Measurements from ENCODE around the gene TEC. TPM values are rescaled to one million over a fixed set of nuclear protein-coding genes. Genes with fewer than 3 reads are reported as not detected.

Gene TEC
- total and polyA plus RNA-seq, 2 of the 8 experiments (the other 6 are each of a cell fraction or from before 2014, with no cell fraction given), result 0.73 to 1.8 TPM

DNA sequence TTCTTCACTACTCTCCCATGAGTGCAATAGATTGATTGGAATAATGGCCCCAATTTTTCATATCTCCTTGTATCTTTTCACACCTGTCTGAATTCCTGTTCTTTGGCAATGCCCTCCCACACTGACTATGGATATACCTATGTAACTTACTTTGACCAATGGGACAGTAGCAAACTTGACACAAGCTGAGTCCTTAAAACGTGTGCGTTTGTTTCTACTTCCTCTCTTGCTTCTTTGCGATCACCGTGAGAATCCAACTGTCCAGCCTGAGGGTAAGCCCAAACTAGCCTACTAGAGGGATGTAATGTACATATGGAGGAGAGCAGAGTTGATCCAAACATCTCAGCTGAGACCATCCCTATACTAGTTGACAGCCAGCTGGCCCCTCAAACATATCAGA is 19.3 kb downstream of the TEC start:
- Histone ChIP-seq H3K23me2 (ENCODE audit: low read depth, low read length) (no peaks in the 10 kb centered on the region), H2BK12ac (ENCODE audit: low read depth, low read length) (no peak overlapping the region), H2BK120ac (replicated peaks; ENCODE audit: low read depth, low read length) (no peak overlapping the region), H4K20me1 (replicated peaks in 1 of 2; ENCODE audit: control insufficient read depth in 1 of 2, insufficient read depth in 2 of 2, low read length in 2 of 2) (no peaks in the 10 kb centered on the region), H3K36me3 (ENCODE audit: control insufficient read depth in 2 of 4, insufficient read depth in 4 of 4, low read length in 3 of 4) (no peaks in the 10 kb centered on the region), H3K14ac (ENCODE audit: insufficient read length) (no peak overlapping the region), H3K79me2 (ENCODE audit: control insufficient read depth in 1 of 2, insufficient read depth in 2 of 2, low read length in 2 of 2) (no peaks in the 10 kb centered on the region), H2AFZ (ENCODE audit: low read length) (no peak overlapping the region), H2BK20ac (ENCODE audit: low read length) (no peak overlapping the region), H3K4me1 (replicated peaks in 1 of 4; ENCODE audit: control insufficient read depth in 3 of 4, insufficient read depth in 4 of 4, low read length in 3 of 4) (no peaks in the 10 kb centered on the region), H2BK15ac (ENCODE audit: low read length) (no peak overlapping the region), H3K4me2 (ENCODE audit: insufficient read depth in 1 of 2, low read depth in 2 of 2, low read length in 2 of 2) (no peak overlapping the region), H4K5ac (ENCODE audit: insufficient read length, low read depth, low read length) (no peak overlapping the region), H3K4ac (replicated peaks; ENCODE audit: insufficient read length, low read depth, low read length) (no peak overlapping the region), H3K79me1 (ENCODE audit: low read depth, low read length) (no peaks in the 10 kb centered on the region; the same call in none of the 2 replicates), H3K9ac (replicated peaks in 1 of 4; ENCODE audit: extremely low read depth in 1 of 4, low read depth in 3 of 4, low read length in 3 of 4) (no peak overlapping the region), H3K18ac (ENCODE audit: extremely low read depth, low read length) (no peak overlapping the region), H3K27ac (ENCODE audit: low read depth, low read length) (no peak overlapping the region), H4K8ac (ENCODE audit: extremely low read depth, insufficient read depth, low read length) (no peak overlapping the region), H3K9me3 (ENCODE audit: insufficient read depth in 2 of 2, low read depth in 1 of 2, low read length in 1 of 2) (no peaks in the 10 kb centered on the region), H3K4me3 (ENCODE audit: extremely low read depth in 1 of 4, insufficient read depth in 2 of 4, low read depth in 3 of 4, low read length in 4 of 4) (no peak overlapping the region), H2AK5ac (ENCODE audit: low read depth, low read length) (no peak overlapping the region), H3K23ac (ENCODE audit: insufficient read length) (no peak overlapping the region), H3K56ac (replicated peaks; ENCODE audit: insufficient read length, low read depth, low read length) (no peak overlapping the region), H2BK5ac (ENCODE audit: low read depth, low read length) (no peak overlapping the region), H3K27me3 (replicated peaks in 1 of 4; ENCODE audit: control insufficient read depth in 3 of 4, extremely low read depth in 1 of 4, insufficient read depth in 3 of 4, low read length in 3 of 4) (no peaks in the 10 kb centered on the region), H4K91ac (replicated peaks; ENCODE audit: insufficient read length, low read length) (no peak overlapping the region)
- ChIA-PET POLR2A (ENCODE audit: partially characterized antibody) (no interaction called here), CTCF (ENCODE audit: partially characterized antibody) (interaction anchor here (0.6 to 1.7 kb wide), 4 partner anchors 10 to 692 kb away, joined by 3 to 5 read pairs (median 3); no protein-coding TSS in a partner anchor)
- no peak for TF ChIP-seq TEAD4 (IDR thresholded peaks at IDR 0.05; ENCODE audit: low read depth, low read length)
- DNase-seq (ENCODE audit: low read depth in 1 of 2, low spot score in 2 of 2) (no peak), FAIRE-seq (no peak)
- WGBS, 2 experiments (ENCODE audit: extremely low coverage in 1 of 2, insufficient coverage in 1 of 2, insufficient read length in 1 of 2, insufficient replicate concordance in 2 of 2, low coverage in 1 of 2, low lambda C conversion rate in 2 of 2, missing lambda C conversion rate in 1 of 2), result 90% methylated on average over 4 of the region's 4 CpGs; no CpG with 5 or more reads in 1 of the 2 experiments

Measured in H1 (cell line).